ENCODE measurements around the gene HAS3. TPM values are rescaled to one million over a fixed set of nuclear protein-coding genes. Genes with fewer than 3 reads are reported as not detected.

The HAS3 gene
- total RNA-seq, 1 experiment from 2014 or later, result 1.9 TPM

- Histone ChIP-seq H3K27me3 (ENCODE audit: low read length) (no peaks in the 10 kb centered on the region), H2AFZ (ENCODE audit: low read length) (no peak overlapping the region), H3K79me2 (ENCODE audit: low read length) (no peaks in the 10 kb centered on the region), H3K9ac (ENCODE audit: low read length) (no peak overlapping the region), H3K36me3 (ENCODE audit: insufficient read depth, low read length) (no peaks in the 10 kb centered on the region), H3K27ac (ENCODE audit: low read length) (no peak overlapping the region), H3K4me2 (ENCODE audit: low read depth, low read length, poor library complexity, severe bottlenecking) (no peak overlapping the region), H4K20me1 (ENCODE audit: insufficient read depth, low read depth, low read length) (peaks cover 16% of the 10 kb centered on the region; the same call in 1 of the 2 replicates), H3K9me3 (ENCODE audit: low read length) (no peaks in the 10 kb centered on the region), H3K4me1 (ENCODE audit: low read length) (peaks cover 5% of the 10 kb centered on the region; the same call in 1 of the 2 replicates), H3K9me2 (replicated peaks; ENCODE audit: insufficient read depth, low read length) (no peaks in the 10 kb centered on the region), H3K4me3 (ENCODE audit: low read length) (no peak overlapping the region)
- DNase-seq, result no peak
These were observed 5.9 kb downstream of the HAS3 start for GRCh38 chr16:69111216-69111875.

- no peak overlapping the region for H3K4me2 ChIP-seq (ENCODE audit: low read depth, low read length, poor library complexity, severe bottlenecking)
- no peaks in the 10 kb centered on the region for H3K79me2 ChIP-seq (ENCODE audit: low read length)
These were observed 6.4 kb downstream of the HAS3 start for GRCh38 chr16:69111876-69112230.

GRCh38 chr16:69112285-69113129 lies 7.1 kb downstream of the HAS3 start:
- no peak overlapping the region for H3K27ac ChIP-seq (ENCODE audit: low read length)
- no peak overlapping the region for H3K4me3 ChIP-seq (ENCODE audit: low read length)
- no peaks in the 10 kb centered on the region for H3K79me2 ChIP-seq (ENCODE audit: low read length)
- no peaks in the 10 kb centered on the region; the same call in 1 of the 2 replicates for H3K36me3 ChIP-seq (ENCODE audit: insufficient read depth, low read length)
- H3K9me2 ChIP-seq (replicated peaks; ENCODE audit: insufficient read depth, low read length), result no peaks in the 10 kb centered on the region
- peak; percentile 84 for DNase-seq
- H3K4me1 ChIP-seq (ENCODE audit: low read length), result no peaks in the 10 kb centered on the region
- H3K9ac ChIP-seq (ENCODE audit: low read length), result no peak overlapping the region
- no peaks in the 10 kb centered on the region for H3K9me3 ChIP-seq (ENCODE audit: low read length)
- peaks cover 11% of the 10 kb centered on the region; the same call in 1 of the 2 replicates for H4K20me1 ChIP-seq (ENCODE audit: insufficient read depth, low read depth, low read length)
- no peak overlapping the region for H3K4me2 ChIP-seq (ENCODE audit: low read depth, low read length, poor library complexity, severe bottlenecking)
- H3K27me3 ChIP-seq (ENCODE audit: low read length), result no peaks in the 10 kb centered on the region
- no peak overlapping the region for H2AFZ ChIP-seq (ENCODE audit: low read length)

More at GRCh38 chr16:69111876-69112230, 6.4 kb downstream of the HAS3 start:
- Histone ChIP-seq H2AFZ (ENCODE audit: low read length) (no peak overlapping the region), H3K27ac (ENCODE audit: low read length) (no peak overlapping the region), H3K27me3 (ENCODE audit: low read length) (no peaks in the 10 kb centered on the region), H3K9ac (ENCODE audit: low read length) (no peak overlapping the region), H3K36me3 (ENCODE audit: insufficient read depth, low read length) (no peaks in the 10 kb centered on the region; the same call in 1 of the 2 replicates), H3K4me1 (ENCODE audit: low read length) (peaks cover under 1% of the 10 kb centered on the region; the same call in 1 of the 2 replicates), H4K20me1 (ENCODE audit: insufficient read depth, low read depth, low read length) (peaks cover 11% of the 10 kb centered on the region; the same call in 1 of the 2 replicates), H3K9me2 (replicated peaks; ENCODE audit: insufficient read depth, low read length) (no peaks in the 10 kb centered on the region), H3K9me3 (ENCODE audit: low read length) (no peaks in the 10 kb centered on the region), H3K4me3 (ENCODE audit: low read length) (no peak overlapping the region)
- DNase-seq, result no peak

GRCh38 chr16:69113216-69113615 lies 7.8 kb downstream of the HAS3 start:
- H3K79me2 ChIP-seq (ENCODE audit: low read length), result no peaks in the 10 kb centered on the region
- H3K9me3 ChIP-seq (ENCODE audit: low read length), result no peaks in the 10 kb centered on the region
- H3K27ac ChIP-seq (ENCODE audit: low read length), result no peak overlapping the region
- H3K36me3 ChIP-seq (ENCODE audit: insufficient read depth, low read length), result no peaks in the 10 kb centered on the region; the same call in 1 of the 2 replicates
- H3K4me2 ChIP-seq (ENCODE audit: low read depth, low read length, poor library complexity, severe bottlenecking), result no peak overlapping the region
- no peaks in the 10 kb centered on the region for H3K9me2 ChIP-seq (replicated peaks; ENCODE audit: insufficient read depth, low read length)
- no peaks in the 10 kb centered on the region for H3K27me3 ChIP-seq (ENCODE audit: low read length)
- H4K20me1 ChIP-seq (ENCODE audit: insufficient read depth, low read depth, low read length), result peaks cover 11% of the 10 kb centered on the region; the same call in 1 of the 2 replicates
- no peak overlapping the region for H3K4me3 ChIP-seq (ENCODE audit: low read length)
- H3K9ac ChIP-seq (ENCODE audit: low read length), result no peak overlapping the region
- no peak for DNase-seq
- H3K4me1 ChIP-seq (ENCODE audit: low read length), result no peaks in the 10 kb centered on the region
- H2AFZ ChIP-seq (ENCODE audit: low read length), result no peak overlapping the region

GRCh38 chr16:69114346-69114975 lies 9.0 kb downstream of the HAS3 start:
- peaks cover 4% of the 10 kb centered on the region for H3K36me3 ChIP-seq (ENCODE audit: insufficient read depth, low read length)
- H3K4me1 ChIP-seq (ENCODE audit: low read length), result no peaks in the 10 kb centered on the region
- no peaks in the 10 kb centered on the region for H3K9me2 ChIP-seq (replicated peaks; ENCODE audit: insufficient read depth, low read length)
- no peak overlapping the region for H3K4me3 ChIP-seq (ENCODE audit: low read length)
- H3K27me3 ChIP-seq (ENCODE audit: low read length), result no peaks in the 10 kb centered on the region
- no peak overlapping the region for H3K4me2 ChIP-seq (ENCODE audit: low read depth, low read length, poor library complexity, severe bottlenecking)
- H4K20me1 ChIP-seq (ENCODE audit: insufficient read depth, low read depth, low read length), result peaks cover 11% of the 10 kb centered on the region; the same call in 1 of the 2 replicates
- no peaks in the 10 kb centered on the region for H3K9me3 ChIP-seq (ENCODE audit: low read length)
- DNase-seq, result no peak
- H3K79me2 ChIP-seq (ENCODE audit: low read length), result no peaks in the 10 kb centered on the region
- H3K9ac ChIP-seq (ENCODE audit: low read length), result no peak overlapping the region
- no peak overlapping the region for H3K27ac ChIP-seq (ENCODE audit: low read length)
- no peak overlapping the region for H2AFZ ChIP-seq (ENCODE audit: low read length)

GRCh38 chr16:69114976-69115355 lies 9.5 kb downstream of the HAS3 start:
- Histone ChIP-seq H4K20me1 (ENCODE audit: insufficient read depth, low read depth, low read length) (peaks cover 11% of the 10 kb centered on the region; the same call in 1 of the 2 replicates), H3K27ac (ENCODE audit: low read length) (no peak overlapping the region), H3K79me2 (ENCODE audit: low read length) (no peaks in the 10 kb centered on the region), H3K36me3 (ENCODE audit: insufficient read depth, low read length) (peaks cover 4% of the 10 kb centered on the region), H3K9ac (ENCODE audit: low read length) (no peak overlapping the region), H3K27me3 (ENCODE audit: low read length) (no peaks in the 10 kb centered on the region), H3K9me2 (replicated peaks; ENCODE audit: insufficient read depth, low read length) (no peaks in the 10 kb centered on the region), H3K9me3 (ENCODE audit: low read length) (no peaks in the 10 kb centered on the region), H2AFZ (ENCODE audit: low read length) (no peak overlapping the region), H3K4me3 (ENCODE audit: low read length) (no peak overlapping the region), H3K4me1 (ENCODE audit: low read length) (no peaks in the 10 kb centered on the region), H3K4me2 (ENCODE audit: low read depth, low read length, poor library complexity, severe bottlenecking) (no peak overlapping the region)
- no peak for DNase-seq

- peaks cover 11% of the 10 kb centered on the region; the same call in 1 of the 2 replicates for H4K20me1 ChIP-seq (ENCODE audit: insufficient read depth, low read depth, low read length)
- peaks cover 4% of the 10 kb centered on the region for H3K36me3 ChIP-seq (ENCODE audit: insufficient read depth, low read length)
- no peak overlapping the region for H2AFZ ChIP-seq (ENCODE audit: low read length)
- DNase-seq, result no peak
- no peak overlapping the region for H3K27ac ChIP-seq (ENCODE audit: low read length)
- H3K9me3 ChIP-seq (ENCODE audit: low read length), result no peaks in the 10 kb centered on the region
- H3K4me1 ChIP-seq (ENCODE audit: low read length), result no peaks in the 10 kb centered on the region
- no peak overlapping the region for H3K4me3 ChIP-seq (ENCODE audit: low read length)
- H3K9me2 ChIP-seq (replicated peaks; ENCODE audit: insufficient read depth, low read length), result no peaks in the 10 kb centered on the region
- H3K4me2 ChIP-seq (ENCODE audit: low read depth, low read length, poor library complexity, severe bottlenecking), result no peak overlapping the region
- peaks cover 3% of the 10 kb centered on the region; the same call in 1 of the 2 replicates for H3K79me2 ChIP-seq (ENCODE audit: low read length)
- H3K9ac ChIP-seq (ENCODE audit: low read length), result no peak overlapping the region
- no peaks in the 10 kb centered on the region for H3K27me3 ChIP-seq (ENCODE audit: low read length)
These were observed 9.9 kb downstream of the HAS3 start for GRCh38 chr16:69115361-69115760.

GRCh38 chr16:69115837-69116236 lies 10.4 kb downstream of the HAS3 start:
- Histone ChIP-seq H3K9me2 (replicated peaks; ENCODE audit: insufficient read depth, low read length) (no peaks in the 10 kb centered on the region), H3K27ac (ENCODE audit: low read length) (no peak overlapping the region), H2AFZ (ENCODE audit: low read length) (no peak overlapping the region), H3K79me2 (ENCODE audit: low read length) (peaks cover 8% of the 10 kb centered on the region; the same call in 1 of the 2 replicates), H3K4me1 (ENCODE audit: low read length) (no peaks in the 10 kb centered on the region), H3K4me2 (ENCODE audit: low read depth, low read length, poor library complexity, severe bottlenecking) (no peak overlapping the region), H3K9me3 (ENCODE audit: low read length) (no peaks in the 10 kb centered on the region), H3K36me3 (ENCODE audit: insufficient read depth, low read length) (peaks cover 9% of the 10 kb centered on the region), H3K9ac (ENCODE audit: low read length) (no peak overlapping the region), H4K20me1 (ENCODE audit: insufficient read depth, low read depth, low read length) (peaks cover 11% of the 10 kb centered on the region; the same call in 1 of the 2 replicates), H3K27me3 (ENCODE audit: low read length) (no peaks in the 10 kb centered on the region), H3K4me3 (ENCODE audit: low read length) (no peak overlapping the region)
- no peak for DNase-seq
